H1 (cell line): ENCODE measurements around the gene PDK2. TPM values are rescaled to one million over a fixed set of nuclear protein-coding genes. Genes with fewer than 3 reads are reported as not detected.

Source experiments
- SP1 ChIP-seq: IDR thresholded peaks from 2 replicates; pipeline ENCODE4 v1.6.1; 2011; ENCODE audit warnings: low read depth, low read length
- polyA plus RNA-seq, 7 experiments: library from polyadenylated mRNA; depleted of rRNA in 3 of 7; stranded (reverse) in 5 of 7; unstranded in 2 of 7; fragments of >200 nt in 5 of 7; fragments of 200-250 nt in 2 of 7; gene quantifications; 1 replicate in 5 of 7; 2 replicates in 1 of 7; 4 replicates in 1 of 7; pipeline versions ENCODE4 v1.2.1 to v1.2.3, GENCODE V29; 2011 to 2013; ENCODE audit warnings: missing spikeins in 2 of 7, mixed read lengths in 2 of 7
- total RNA-seq: library from RNA; stranded (reverse); fragmentation: NEBNext Ultra II Directional; extraction: Animal tissue kit (Norgen Biotek cat#: 25700); gene quantifications from 2 replicates; pipeline ENCODE4 v1.2.1, GENCODE V29; 2021

The PDK2 gene
- total and polyA plus RNA-seq, 2 of the 8 experiments (the other 6 are each of a cell fraction or from before 2014, with no cell fraction given) = 18.3 to 121 TPM

DNA sequence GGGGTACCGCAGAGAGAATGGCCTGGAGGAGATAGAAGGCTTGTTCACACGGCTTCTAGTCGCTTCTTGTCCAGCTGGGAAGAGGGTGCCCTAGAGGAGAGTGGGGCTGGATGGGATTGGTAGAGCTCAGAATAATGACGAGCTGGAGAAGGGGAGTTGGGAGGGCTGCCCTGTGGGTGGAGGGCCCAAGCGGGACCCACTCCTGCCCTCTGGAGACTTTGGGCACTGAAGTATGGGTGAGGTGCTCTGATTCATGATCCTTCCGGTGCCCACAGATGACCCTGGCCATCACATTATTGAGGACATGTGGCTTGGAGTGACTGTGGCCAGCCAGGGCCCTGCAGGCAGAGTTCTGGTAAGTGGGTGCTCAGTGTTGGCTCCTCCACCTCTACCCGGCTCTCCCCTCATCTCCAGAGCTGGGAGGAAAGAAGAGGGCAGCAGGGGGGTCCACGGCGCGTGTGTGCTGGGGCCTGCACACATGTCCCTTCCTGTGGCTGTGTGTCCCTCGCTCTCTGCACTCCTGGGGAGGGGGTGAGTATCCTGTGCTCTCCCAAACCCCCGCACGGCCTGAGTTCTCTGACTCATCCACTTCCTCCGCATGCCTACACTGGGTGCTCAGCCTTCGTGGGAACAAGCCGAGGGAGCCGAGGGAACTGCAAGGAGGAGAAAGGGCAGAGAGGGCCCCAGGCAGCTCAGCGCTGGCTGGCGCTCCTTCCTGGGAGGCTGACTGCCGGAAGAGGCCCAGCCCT, 30.7 kb upstream of the PDK2 start (continued):
- no peak for TF ChIP-seq SP1
